DND-41 (cell line): ENCODE results near the gene DEPP1.

Source experiments
- ATAC-seq: fragments of 200-7000 bp; cut with Tn5 transposase; 3 replicates; pipeline ENCODE4 v1.9.1; 2021; ENCODE audit warnings: low read depth; ENCODE audit not compliant: insufficient read depth
- DNase-seq: peaks from one replicate; pipeline ENCODE4 v3.0.0-alpha.2; 2020
- H2AFZ ChIP-seq: 2 replicates; pipeline ENCODE4 v1.6.0; 2012; ENCODE audit warnings: low read depth, low read length
- H3K27ac ChIP-seq: 2 replicates; pipeline ENCODE4 v1.5.1; 2012; ENCODE audit warnings: low read length, inconsistent platforms
- H3K27me3 ChIP-seq: fragments of 200-600 bp; sonication (generic); 2 replicates; pipeline ENCODE4 v1.6.0; 2012; ENCODE audit warnings: low read length, mild to moderate bottlenecking, inconsistent platforms; ENCODE audit not compliant: insufficient read depth, poor library complexity
- H3K36me3 ChIP-seq: 2 replicates; pipeline ENCODE4 v1.5.1; 2012; ENCODE audit warnings: low read length, inconsistent platforms; ENCODE audit not compliant: insufficient read depth
- H3K4me1 ChIP-seq: 2 replicates; pipeline ENCODE4 v1.5.1; 2012; ENCODE audit warnings: mild to moderate bottlenecking, low read length; ENCODE audit not compliant: insufficient read depth
- H3K4me2 ChIP-seq: 2 replicates; pipeline ENCODE4 v1.6.0; 2012; ENCODE audit warnings: mild to moderate bottlenecking, moderate library complexity, low read length, inconsistent platforms; ENCODE audit not compliant: insufficient read depth
- H3K4me3 ChIP-seq, 2 experiments: fragments of 200-600 bp in 1 of 2; shearing (Covaris generic) in 1 of 2; 2 replicates each; pipeline ENCODE4 v1.5.1; 2012 to 2016; ENCODE audit warnings: inconsistent platforms in 2 of 2, low read length in 2 of 2, mild to moderate bottlenecking in 2 of 2, low read depth in 1 of 2, moderate library complexity in 1 of 2
- H3K79me2 ChIP-seq: 2 replicates; pipeline ENCODE4 v1.6.0; 2012; ENCODE audit warnings: low read length, inconsistent platforms; ENCODE audit not compliant: insufficient read depth
- H3K9ac ChIP-seq: 2 replicates; pipeline ENCODE4 v1.6.0; 2012; ENCODE audit warnings: low read depth, mild to moderate bottlenecking, inconsistent platforms, low read length, moderate library complexity
- H3K9me3 ChIP-seq: 2 replicates; pipeline ENCODE4 v1.5.1; 2012; ENCODE audit warnings: low read length, moderate library complexity, mild to moderate bottlenecking, inconsistent platforms; ENCODE audit not compliant: insufficient read depth, severe bottlenecking
- H4K20me1 ChIP-seq: 2 replicates; pipeline ENCODE4 v1.6.0; 2012; ENCODE audit warnings: low read length; ENCODE audit not compliant: insufficient read depth
- CTCF ChIP-seq: IDR thresholded peaks from 2 replicates; pipeline ENCODE4 v1.5.1; 2012; ENCODE audit warnings: borderline replicate concordance, low read length, moderate library complexity, mild to moderate bottlenecking; ENCODE audit not compliant: poor library complexity, severe bottlenecking; ENCODE audit errors: extremely low read depth
- EZH2 ChIP-seq: IDR thresholded peaks from 3 replicates; pipeline ENCODE4 v1.6.1; 2012; ENCODE audit warnings: borderline replicate concordance, low read depth, mild to moderate bottlenecking, moderate library complexity, low read length, inconsistent platforms; ENCODE audit not compliant: severe bottlenecking

Gene DEPP1

GRCh38 chr10:44994752-44995530, 16.3 kb upstream of the DEPP1 start:
- H3K9me3 ChIP-seq: no peaks in the 10 kb centered on the region
- peaks cover 60% of the 10 kb centered on the region for H3K4me1 ChIP-seq
- H3K79me2 ChIP-seq: peaks cover 7% of the 10 kb centered on the region
- peak; percentile 43 for ATAC-seq
- no peaks in the 10 kb centered on the region for H3K27me3 ChIP-seq
- DNase-seq: peak; percentile 33
- peak overlapping the region; percentile 37; the same call in 1 of the 2 replicates for H2AFZ ChIP-seq
- no peak overlapping the region for H3K4me3 ChIP-seq
- peak overlapping the region; percentile 20; the same call in 1 of the 2 replicates for H3K4me2 ChIP-seq
- no peak for TF ChIP-seq EZH2
- TF ChIP-seq CTCF: no peak
- no peaks in the 10 kb centered on the region for H3K36me3 ChIP-seq
- no peaks in the 10 kb centered on the region for H4K20me1 ChIP-seq
- H3K9ac ChIP-seq: peak overlapping the region; percentile 30
- peak overlapping the region; percentile 87 for H3K27ac ChIP-seq

- TF ChIP-seq EZH2: no peak
- no peak for TF ChIP-seq CTCF
- H4K20me1 ChIP-seq: no peaks in the 10 kb centered on the region
- no peak overlapping the region for H3K4me2 ChIP-seq
- H3K4me3 ChIP-seq: no peak overlapping the region
- no peak for ATAC-seq
- no peak for DNase-seq
- H3K4me1 ChIP-seq: peaks cover 52% of the 10 kb centered on the region
- peak overlapping the region; percentile 87 for H3K27ac ChIP-seq
- H3K36me3 ChIP-seq: no peaks in the 10 kb centered on the region
- no peak overlapping the region for H3K9ac ChIP-seq
- no peaks in the 10 kb centered on the region for H3K79me2 ChIP-seq
- H2AFZ ChIP-seq: no peak overlapping the region
- no peaks in the 10 kb centered on the region for H3K27me3 ChIP-seq
- no peaks in the 10 kb centered on the region for H3K9me3 ChIP-seq
Measured at GRCh38 chr10:44993922-44994751, 15.5 kb upstream of the DEPP1 start.

GRCh38 chr10:44993226-44993921, 14.8 kb upstream of the DEPP1 start:
- TF ChIP-seq EZH2 (no peak), CTCF (no peak)
- H4K20me1 ChIP-seq: no peaks in the 10 kb centered on the region
- 0 out of 2 replicates have a peak overlapping the region, but pooled peaks have one; percentile 32 for H3K27ac ChIP-seq
- no peaks in the 10 kb centered on the region for H3K36me3 ChIP-seq
- no peaks in the 10 kb centered on the region for H3K79me2 ChIP-seq
- no peaks in the 10 kb centered on the region for H3K27me3 ChIP-seq
- no peak overlapping the region for H2AFZ ChIP-seq
- H3K4me1 ChIP-seq: peaks cover 48% of the 10 kb centered on the region
- H3K4me2 ChIP-seq: no peak overlapping the region
- H3K4me3 ChIP-seq: no peak overlapping the region
- ATAC-seq (no peak), DNase-seq (no peak)
- no peaks in the 10 kb centered on the region for H3K9me3 ChIP-seq
- no peak overlapping the region for H3K9ac ChIP-seq
